Measurements from ENCODE around the gene CERS4. TPM values are rescaled to one million over a fixed set of nuclear protein-coding genes. Genes with fewer than 3 reads are reported as not detected.

Gene CERS4
- polyA plus RNA-seq, 1 of the 3 experiments (the other 2 are of a cell fraction), result 36.5 TPM

DNA sequence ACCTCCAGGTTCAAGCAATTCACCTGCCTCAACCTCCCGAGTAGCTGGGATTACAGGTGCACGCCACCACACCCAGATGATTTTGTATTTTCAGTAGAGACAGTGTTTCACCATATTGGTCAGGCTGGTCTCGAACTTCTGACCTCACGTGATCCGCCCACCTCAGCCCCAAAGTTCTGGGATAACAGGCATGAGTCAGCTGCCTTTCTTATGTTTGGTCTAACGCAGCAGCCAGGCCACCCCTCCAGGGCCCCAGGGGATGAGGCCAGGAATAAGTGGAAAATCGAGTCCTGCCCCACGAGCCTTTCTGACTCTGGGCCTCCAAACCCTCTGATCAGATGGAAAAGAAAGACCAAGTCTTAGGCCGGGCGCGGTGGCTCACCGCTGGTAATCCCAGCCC is 44.5 kb downstream of the CERS4 start:
- Histone ChIP-seq H4K20me1 (ENCODE audit: insufficient read depth) (no peaks in the 10 kb centered on the region), H3K27me3 (ENCODE audit: insufficient read depth) (no peaks in the 10 kb centered on the region), H3F3A (replicated peaks; ENCODE audit: insufficient read depth) (peaks cover 8% of the 10 kb centered on the region), H3K79me2 (ENCODE audit: insufficient read depth) (no peaks in the 10 kb centered on the region), H3K4me3 (ENCODE audit: low read depth in 2 of 2, low read length in 1 of 2) (no peak overlapping the region), H3K27ac (ENCODE audit: low read depth in 2 of 2, low read length in 1 of 2) (no peak overlapping the region), H3K4me1 (ENCODE audit: control insufficient read depth in 1 of 2, insufficient read depth in 2 of 2, low read depth in 1 of 2, low read length in 1 of 2) (no peaks in the 10 kb centered on the region; a peak in 1 of 4 replicates), H3K9me3 (no peaks in the 10 kb centered on the region), H3K36me3 (replicated peaks in 1 of 2; ENCODE audit: control insufficient read depth in 1 of 2, insufficient read depth in 2 of 2, low read length in 1 of 2) (no peaks in the 10 kb centered on the region), H3K9ac (no peak overlapping the region), H3K9me2 (no peaks in the 10 kb centered on the region), H2AFZ (ENCODE audit: low read depth) (no peak overlapping the region), H3K4me2 (no peak overlapping the region)
- WGBS (ENCODE audit: low lambda C conversion rate), result 67% methylated on average over 12 of the region's 12 CpGs
- CTCF ChIA-PET, result interaction anchor here (0.6 to 6.5 kb wide), 21 partner anchors 8 to 309 kb away, joined by 3 to 68 read pairs (median 4); partner anchors contain the start of genes CERS4 and TIMM44
- no peak for TF ChIP-seq IRF3 (IDR thresholded peaks at IDR 0.05; ENCODE audit: low read depth, low read length)
- TF ChIP-seq RFX5 (IDR thresholded peaks at IDR 0.05; ENCODE audit: low read length), result no peak
- TF ChIP-seq CHD2 (IDR thresholded peaks at IDR 0.05; ENCODE audit: low read length, partially characterized antibody), result no peak
- TF ChIP-seq MXI1 (IDR thresholded peaks at IDR 0.05; ENCODE audit: low read depth, low read length), result no peak
- TF ChIP-seq USF2 (IDR thresholded peaks at IDR 0.05; ENCODE audit: borderline replicate concordance, low read depth, low read length), result no peak
- no peak for TF ChIP-seq TAF1 (IDR thresholded peaks at IDR 0.05; ENCODE audit: borderline replicate concordance, low read depth, low read length)
- TF ChIP-seq FOSL2 (IDR thresholded peaks at IDR 0.05; ENCODE audit: borderline replicate concordance, low read depth), result no peak
- TF ChIP-seq, protein P1, sequence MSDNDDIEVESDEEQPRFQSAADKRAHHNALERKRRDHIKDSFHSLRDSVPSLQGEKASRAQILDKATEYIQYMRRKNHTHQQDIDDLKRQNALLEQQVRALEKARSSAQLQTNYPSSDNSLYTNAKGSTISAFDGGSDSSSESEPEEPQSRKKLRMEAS (IDR thresholded peaks at IDR 0.05; ENCODE audit: low read depth), result no peak
- no peak for TF ChIP-seq RCOR1 (IDR thresholded peaks at IDR 0.05; ENCODE audit: low read length)
- TF ChIP-seq PBX3 (IDR thresholded peaks at IDR 0.05), result no peak
- TF ChIP-seq TEAD4 (IDR thresholded peaks at IDR 0.05; ENCODE audit: borderline replicate concordance, insufficient read depth), result no peak
- POLR2A ChIA-PET, result interaction anchor here (0.9 kb wide), 1 partner anchor 114 kb away, joined by 5 read pairs; no protein-coding TSS in a partner anchor
- no peak for DNase-seq

DNA sequence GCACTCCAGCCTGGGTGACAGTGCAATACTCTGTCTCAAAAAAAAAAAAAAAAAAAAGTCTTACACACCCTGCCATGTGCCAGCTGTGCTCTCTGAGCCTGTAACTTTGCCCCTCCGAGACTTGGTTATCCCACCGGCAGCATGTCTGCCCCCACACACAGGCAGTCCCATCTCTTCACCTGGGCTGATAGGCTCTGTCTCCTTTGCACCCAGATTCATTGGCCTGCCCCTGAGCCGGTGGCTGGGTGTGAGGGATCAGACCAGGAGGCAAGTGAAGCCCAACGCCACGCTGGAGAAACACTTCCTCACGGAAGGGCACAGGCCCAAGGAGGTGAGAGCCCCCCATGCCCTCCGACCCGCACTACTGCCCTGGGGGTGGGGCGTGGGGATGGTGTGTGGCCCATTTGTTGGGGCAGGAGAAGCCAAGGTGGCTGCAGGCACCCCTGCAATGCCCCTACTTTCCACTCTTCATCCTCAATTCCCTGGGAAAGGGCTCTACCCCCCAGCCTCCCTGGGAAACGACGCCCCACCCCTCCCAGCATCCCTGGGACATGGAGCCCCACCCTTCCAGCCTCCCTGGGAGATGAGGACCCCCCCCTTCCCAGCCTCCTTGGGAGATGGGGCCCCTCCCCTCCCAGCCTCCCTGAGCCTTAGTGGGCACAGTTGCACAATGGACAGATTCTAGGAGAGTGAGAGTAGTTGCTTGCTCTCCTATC is 45.3 kb downstream of the CERS4 start:
- H4K20me1 ChIP-seq (ENCODE audit: insufficient read depth), result no peaks in the 10 kb centered on the region
- H3K27ac ChIP-seq (ENCODE audit: low read depth in 2 of 2, low read length in 1 of 2), result no peak overlapping the region
- no peak for DNase-seq
- no peaks in the 10 kb centered on the region for H3K27me3 ChIP-seq (ENCODE audit: insufficient read depth)
- H3K4me3 ChIP-seq (ENCODE audit: low read depth in 2 of 2, low read length in 1 of 2), result no peak overlapping the region
- H2AFZ ChIP-seq (ENCODE audit: low read depth), result no peak overlapping the region
- no peaks in the 10 kb centered on the region for H3K36me3 ChIP-seq (replicated peaks in 1 of 2; ENCODE audit: control insufficient read depth in 1 of 2, insufficient read depth in 2 of 2, low read length in 1 of 2)
- no peak overlapping the region for H3K9ac ChIP-seq
- ChIA-PET CTCF (interaction anchor here (1.0 to 6.5 kb wide), 7 partner anchors 10 to 295 kb away, joined by 3 to 68 read pairs (median 5); partner anchors contain the start of gene CERS4), POLR2A (no interaction called here)
- no peak overlapping the region for H3K4me2 ChIP-seq
- H3K4me1 ChIP-seq (ENCODE audit: control insufficient read depth in 1 of 2, insufficient read depth in 2 of 2, low read depth in 1 of 2, low read length in 1 of 2), result no peaks in the 10 kb centered on the region; a peak in 1 of 4 replicates
- peaks cover 8% of the 10 kb centered on the region for H3F3A ChIP-seq (replicated peaks; ENCODE audit: insufficient read depth)
- H3K9me2 ChIP-seq, result no peaks in the 10 kb centered on the region
- no peaks in the 10 kb centered on the region for H3K79me2 ChIP-seq (ENCODE audit: insufficient read depth)
- WGBS (ENCODE audit: low lambda C conversion rate), result 91% methylated on average over 5 of the region's 11 CpGs
- H3K9me3 ChIP-seq, result no peaks in the 10 kb centered on the region
- TF ChIP-seq EZH2phosphoT487 (IDR thresholded peaks at IDR 0.05; ENCODE audit: borderline replicate concordance, low read depth), result no peak
- TF ChIP-seq POLR2AphosphoS5 (IDR thresholded peaks at IDR 0.05; ENCODE audit: low read depth, low read length), result no peak
- TF ChIP-seq GABPA (IDR thresholded peaks at IDR 0.05; ENCODE audit: low read depth), result no peak
- TF ChIP-seq TCF12 (IDR thresholded peaks at IDR 0.05), result no peak
- no peak for TF ChIP-seq GATA2 (CRISPR knock-in tag; IDR thresholded peaks at IDR 0.05)
- no peak for TF ChIP-seq SIN3A (IDR thresholded peaks at IDR 0.05; ENCODE audit: borderline replicate concordance, low read depth, low read length)
- TF ChIP-seq YY1 (IDR thresholded peaks at IDR 0.05; ENCODE audit: low read depth), result no peak
- no peak for TF ChIP-seq TAF1 (IDR thresholded peaks at IDR 0.05; ENCODE audit: borderline replicate concordance, low read depth, low read length)
- no peak for TF ChIP-seq EP300 (IDR thresholded peaks at IDR 0.05; ENCODE audit: borderline replicate concordance in 1 of 2, low read depth in 1 of 2, low read length in 1 of 2)
- no peak for TF ChIP-seq USF2 (IDR thresholded peaks at IDR 0.05; ENCODE audit: borderline replicate concordance, low read depth, low read length)
